Natural killer cell (primary cell): ENCODE measurements around the gene SPAG8. TPM values are rescaled to one million over a fixed set of nuclear protein-coding genes. Genes with fewer than 3 reads are reported as not detected.
A peak's percentile ranks its signal among the peaks of the same experiment; 100 is the strongest.

Experiments
- ATAC-seq, 3 donors: fragments of 150-1000 bp in 2 of 3; fragments of 200-7000 bp in 1 of 3; cut with Tn5 transposase; 1 replicate in 1 of 3; 2 replicates in 2 of 3; pipeline ENCODE4 v1.10.0; 2021; ENCODE audit warnings: mild to moderate bottlenecking in 2 of 3, moderate library complexity in 2 of 3
- DNase-seq, 2 donors: peaks; one replicate each; pipeline versions ENCODE4 v3.0.0 to v3.0.0-alpha.2; 2013 to 2021; ENCODE audit warnings: mixed read lengths in 1 of 2
- H3K27ac ChIP-seq: one replicate; pipeline ENCODE4 v1.5.1; 2013; ENCODE audit warnings: mild to moderate bottlenecking, low read length
- H3K27me3 ChIP-seq: one replicate; pipeline ENCODE4 v1.6.1; 2013; ENCODE audit warnings: low read length; ENCODE audit not compliant: control insufficient read depth, insufficient read depth
- H3K36me3 ChIP-seq: one replicate; pipeline ENCODE4 v1.6.1; 2013; ENCODE audit warnings: low read length; ENCODE audit not compliant: control insufficient read depth, insufficient read depth
- H3K4me1 ChIP-seq: one replicate; pipeline ENCODE4 v1.6.1; 2013; ENCODE audit warnings: low read length; ENCODE audit not compliant: control insufficient read depth, insufficient read depth
- H3K4me3 ChIP-seq: one replicate; pipeline ENCODE4 v1.5.1; 2013; ENCODE audit warnings: low read length
- H3K9me3 ChIP-seq: one replicate; pipeline ENCODE4 v1.6.1; 2013; ENCODE audit warnings: low read length; ENCODE audit not compliant: control insufficient read depth, insufficient read depth
- H3K27ac Mint-ChIP-seq, 2 donors: one replicate each; pipeline ENCODE4 v1.8.0; 2022; ENCODE audit warnings: mild to moderate bottlenecking in 2 of 2, mixed read lengths in 2 of 2, moderate library complexity in 1 of 2
- H3K27me3 Mint-ChIP-seq, 2 donors: one replicate each; pipeline ENCODE4 v1.8.0; 2022; ENCODE audit warnings: low read depth in 2 of 2, mixed read lengths in 2 of 2
- H3K36me3 Mint-ChIP-seq: one replicate; pipeline ENCODE4 v1.8.0; 2022; ENCODE audit warnings: mixed read lengths
- H3K4me1 Mint-ChIP-seq, 2 donors: one replicate each; pipeline ENCODE4 v1.8.0; 2022; ENCODE audit warnings: mixed read lengths in 2 of 2
- H3K4me3 Mint-ChIP-seq: one replicate; pipeline ENCODE4 v1.8.0; 2022; ENCODE audit warnings: mild to moderate bottlenecking, moderate library complexity, mixed read lengths
- H3K9me3 Mint-ChIP-seq, 2 donors: one replicate each; pipeline ENCODE4 v1.8.0; 2022; ENCODE audit warnings: mixed read lengths in 2 of 2
- WGBS: methylation state at CpG from one replicate; pipeline ENCODE4 v1.1.7; 2013; ENCODE audit warnings: missing lambda C conversion rate; ENCODE audit not compliant: insufficient coverage; 5-methylcytosine and 5-hydroxymethylcytosine counted together
- intact Hi-C: fragments of 100-400 bp; cut with micrococcal nuclease; formaldehyde crosslinking; loops from one replicate; pipeline ENCODE4 v1.14.2; 2022
- total RNA-seq, 4 donors: library from RNA; stranded (reverse); fragments of 120-200 nt in 1 of 4; gene quantifications; one replicate each; pipeline versions ENCODE4 v1.2.3 to v1.2.4, GENCODE V29; 2013 to 2022
- TF ChIP-seq, protein P1 (sequence below): fragments of 200-600 bp; IDR thresholded peaks from one replicate; pipeline ENCODE4 v1.8.0; 2022; ENCODE audit warnings: antibody characterized with exemption

The SPAG8 gene
- total RNA-seq, 3 donors from 2014 or later (not counting 1 experiment from before 2014, with no cell fraction given), result 2.0 to 2.4 (median 2.1) TPM

DNA sequence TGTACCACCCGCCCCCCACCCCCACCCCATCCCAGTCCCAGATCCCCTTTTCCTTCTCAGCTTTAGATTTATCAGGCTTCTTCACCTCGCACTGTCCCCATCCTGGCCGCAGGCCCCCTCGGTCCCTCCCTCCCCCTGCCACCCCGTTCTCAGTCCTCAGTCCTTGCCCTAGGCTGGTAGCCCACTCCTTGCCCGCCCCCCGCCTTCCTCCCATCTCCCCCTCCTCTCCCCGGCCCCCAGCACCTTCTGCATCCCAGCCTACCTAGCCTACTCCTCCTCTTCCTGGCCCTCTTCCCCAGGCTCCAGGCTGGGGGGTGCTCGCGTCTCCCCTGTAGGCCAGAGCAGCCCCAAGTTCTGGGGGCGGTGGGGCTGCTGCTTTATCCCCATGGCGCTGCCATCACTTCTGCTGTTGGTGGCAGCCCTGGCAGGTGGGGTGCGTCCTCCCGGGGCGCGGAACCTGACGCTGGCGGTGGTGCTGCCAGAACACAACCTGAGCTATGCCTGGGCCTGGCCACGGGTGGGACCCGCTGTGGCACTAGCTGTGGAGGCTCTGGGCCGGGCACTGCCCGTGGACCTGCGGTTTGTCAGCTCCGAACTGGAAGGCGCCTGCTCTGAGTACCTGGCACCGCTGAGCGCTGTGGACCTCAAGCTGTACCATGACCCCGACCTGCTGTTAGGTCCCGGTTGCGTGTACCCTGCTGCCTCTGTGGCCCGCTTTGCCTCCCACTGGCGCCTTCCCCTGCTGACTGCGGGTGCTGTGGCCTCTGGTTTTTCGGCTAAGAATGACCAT is 19.8 kb downstream of the SPAG8 start:
- Mint-ChIP-seq H3K9me3 (no peaks in the 10 kb centered on the region), H3K4me3 (no peak overlapping the region), H3K4me1 (peaks cover 0 to 21% of the 10 kb centered on the region in 2 donors), H3K36me3 (no peaks in the 10 kb centered on the region), H3K27ac (no peak overlapping the region), H3K27me3 (peaks cover 0 to 9% of the 10 kb centered on the region in 2 donors)
- Histone ChIP-seq H3K9me3 (no peaks in the 10 kb centered on the region), H3K4me1 (no peaks in the 10 kb centered on the region), H3K27ac (no peak overlapping the region), H3K27me3 (no peaks in the 10 kb centered on the region), H3K4me3 (no peak overlapping the region), H3K36me3 (no peaks in the 10 kb centered on the region)
- 96% methylated on average over 32 of the region's 34 CpGs for WGBS
- no peak for DNase-seq
- no peak for ATAC-seq
- intact Hi-C loops, result no loop called here
- TF ChIP-seq, protein P1, sequence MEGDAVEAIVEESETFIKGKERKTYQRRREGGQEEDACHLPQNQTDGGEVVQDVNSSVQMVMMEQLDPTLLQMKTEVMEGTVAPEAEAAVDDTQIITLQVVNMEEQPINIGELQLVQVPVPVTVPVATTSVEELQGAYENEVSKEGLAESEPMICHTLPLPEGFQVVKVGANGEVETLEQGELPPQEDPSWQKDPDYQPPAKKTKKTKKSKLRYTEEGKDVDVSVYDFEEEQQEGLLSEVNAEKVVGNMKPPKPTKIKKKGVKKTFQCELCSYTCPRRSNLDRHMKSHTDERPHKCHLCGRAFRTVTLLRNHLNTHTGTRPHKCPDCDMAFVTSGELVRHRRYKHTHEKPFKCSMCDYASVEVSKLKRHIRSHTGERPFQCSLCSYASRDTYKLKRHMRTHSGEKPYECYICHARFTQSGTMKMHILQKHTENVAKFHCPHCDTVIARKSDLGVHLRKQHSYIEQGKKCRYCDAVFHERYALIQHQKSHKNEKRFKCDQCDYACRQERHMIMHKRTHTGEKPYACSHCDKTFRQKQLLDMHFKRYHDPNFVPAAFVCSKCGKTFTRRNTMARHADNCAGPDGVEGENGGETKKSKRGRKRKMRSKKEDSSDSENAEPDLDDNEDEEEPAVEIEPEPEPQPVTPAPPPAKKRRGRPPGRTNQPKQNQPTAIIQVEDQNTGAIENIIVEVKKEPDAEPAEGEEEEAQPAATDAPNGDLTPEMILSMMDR, result no peak

DNA sequence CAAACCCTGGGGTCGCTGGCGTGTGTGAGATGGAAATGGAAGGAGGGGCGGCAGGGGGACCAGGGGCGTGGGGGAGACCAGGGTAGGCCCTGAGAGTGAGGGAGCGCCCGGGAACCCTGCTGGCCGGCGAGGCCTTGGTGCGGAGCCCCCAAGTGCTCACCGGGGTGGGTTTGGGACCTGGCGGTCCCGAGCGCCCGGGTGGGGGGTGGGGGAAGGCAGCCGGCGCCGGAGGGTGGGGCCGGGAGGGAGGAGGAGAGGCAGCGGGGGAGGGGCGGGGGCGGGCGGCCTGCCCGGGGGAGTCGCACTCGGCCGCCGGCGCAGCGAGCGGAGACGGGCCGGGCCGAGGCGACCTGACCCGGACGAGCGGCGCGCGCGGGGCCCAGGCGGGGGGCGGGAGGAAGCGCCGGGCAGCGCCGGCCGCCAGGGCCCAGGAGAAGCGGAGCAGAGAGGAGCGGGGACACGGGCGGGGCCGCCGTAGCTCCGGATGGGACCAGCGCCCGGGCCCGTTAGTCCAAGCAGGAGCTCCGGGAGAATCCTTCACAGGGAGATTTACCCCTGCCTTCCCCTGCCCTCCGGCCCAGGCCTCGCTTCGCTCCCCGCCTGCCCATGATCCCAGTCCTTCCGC is 20.7 kb downstream of the SPAG8 start, which contains the start of gene NPR2:
Gene NPR2 (plus strand): TSS at position 295 of the 625 bp plus-strand sequence. CDS start 818 bp downstream, outside the sequence.
- DNase-seq (no peak), ATAC-seq (no peak)
- TF ChIP-seq, protein P1, result no peak
- H3K27me3 ChIP-seq, result no peaks in the 10 kb centered on the region
- H3K4me3 Mint-ChIP-seq, result peak within 1 kb of the TSS; percentile 53
- 47% methylated on average over 55 of the region's 64 CpGs for WGBS
- no peaks in the 10 kb centered on the region for H3K36me3 Mint-ChIP-seq
- H3K27ac Mint-ChIP-seq, result peak within 1 kb of the TSS in 1 of 2 donors; percentile 33
- peaks cover 0 to 18% of the 10 kb centered on the region in 2 donors for H3K4me1 Mint-ChIP-seq
- no peak within 1 kb of the TSS for H3K27ac ChIP-seq
- H3K9me3 Mint-ChIP-seq, result no peaks in the 10 kb centered on the region
- no peaks in the 10 kb centered on the region for H3K9me3 ChIP-seq
- H3K27me3 Mint-ChIP-seq, result peaks cover 0 to 9% of the 10 kb centered on the region in 2 donors
- no peak within 1 kb of the TSS for H3K4me3 ChIP-seq
- H3K36me3 ChIP-seq, result no peaks in the 10 kb centered on the region
- intact Hi-C loops, result no loop called here
- H3K4me1 ChIP-seq, result no peaks in the 10 kb centered on the region

DNA sequence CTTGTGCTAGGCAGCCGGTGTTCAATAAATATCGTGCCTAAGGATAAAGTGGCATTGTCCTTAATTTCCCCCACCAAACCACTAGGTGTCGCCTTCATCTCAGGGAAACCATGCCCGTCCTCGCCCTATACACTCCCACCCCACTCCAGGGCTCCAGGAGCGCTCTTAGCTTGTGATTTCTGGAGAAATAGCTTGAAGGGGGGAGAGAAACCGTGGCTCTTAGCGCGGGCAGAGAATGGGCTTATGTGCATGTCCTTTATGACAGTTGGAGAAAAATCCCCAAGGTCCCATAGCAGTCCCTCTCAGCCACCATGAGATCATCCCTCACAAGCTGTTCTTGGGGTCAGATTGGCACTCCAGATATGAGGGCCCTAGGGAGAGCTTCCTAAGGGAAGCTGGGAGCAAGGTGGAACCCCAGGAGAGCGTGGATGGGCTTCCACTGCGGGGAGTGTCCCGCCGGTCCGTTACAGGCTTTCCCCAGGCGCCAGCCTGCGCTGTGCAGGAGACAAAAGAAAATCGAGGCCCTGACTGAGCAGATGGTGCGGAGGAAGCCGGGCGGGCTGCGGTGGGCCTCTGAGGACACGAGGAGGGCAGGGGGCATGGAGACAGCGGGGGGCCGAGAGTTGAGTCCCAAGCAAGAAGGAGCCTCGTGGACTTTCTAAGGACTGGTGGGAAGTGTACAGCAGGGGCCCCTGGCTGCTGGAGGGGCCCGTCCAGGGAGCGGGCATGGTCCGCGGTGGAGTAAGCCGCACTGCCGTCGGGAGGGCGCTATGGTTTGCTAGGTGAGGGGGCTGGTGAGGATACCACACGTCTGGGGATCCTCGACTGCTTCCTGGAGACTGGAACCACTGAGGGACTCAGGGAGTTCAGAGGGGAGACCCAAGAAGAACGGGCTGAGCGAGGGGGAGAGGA is 21.4 kb downstream of the SPAG8 start:
- Histone ChIP-seq H3K27ac (no peak overlapping the region), H3K36me3 (peaks cover 4% of the 10 kb centered on the region), H3K4me1 (no peaks in the 10 kb centered on the region), H3K27me3 (no peaks in the 10 kb centered on the region), H3K9me3 (no peaks in the 10 kb centered on the region), H3K4me3 (no peak overlapping the region)
- TF ChIP-seq, protein P1, result peak; percentile 85
- Mint-ChIP-seq H3K4me3 (peak overlapping the region; percentile 53), H3K36me3 (no peaks in the 10 kb centered on the region), H3K9me3 (no peaks in the 10 kb centered on the region), H3K4me1 (peaks cover 0 to 18% of the 10 kb centered on the region in 2 donors), H3K27me3 (peaks cover 0 to 9% of the 10 kb centered on the region in 2 donors), H3K27ac (peak overlapping the region in 1 of 2 donors; percentile 33)
- intact Hi-C loops, result loop anchor here (1.0 kb wide), 2 partner anchors 36 to 92 kb away; no protein-coding TSS in a partner anchor
- ATAC-seq (peak; percentile 80 to 97 (median 95)), DNase-seq (peak; percentile 39 to 84)
- WGBS, result 74% methylated on average over 35 of the region's 37 CpGs
